GM18868 (cell line): ENCODE data around the gene SLC7A6.

Experiments used
- ATAC-seq: cut with Tn5 transposase; IDR thresholded peaks from one replicate; pipeline ENCODE4 v1.9.1; 2021; ENCODE audit warnings: mild to moderate bottlenecking, moderate library complexity; ENCODE audit not compliant: unreplicated experiment

Gene SLC7A6

DNA sequence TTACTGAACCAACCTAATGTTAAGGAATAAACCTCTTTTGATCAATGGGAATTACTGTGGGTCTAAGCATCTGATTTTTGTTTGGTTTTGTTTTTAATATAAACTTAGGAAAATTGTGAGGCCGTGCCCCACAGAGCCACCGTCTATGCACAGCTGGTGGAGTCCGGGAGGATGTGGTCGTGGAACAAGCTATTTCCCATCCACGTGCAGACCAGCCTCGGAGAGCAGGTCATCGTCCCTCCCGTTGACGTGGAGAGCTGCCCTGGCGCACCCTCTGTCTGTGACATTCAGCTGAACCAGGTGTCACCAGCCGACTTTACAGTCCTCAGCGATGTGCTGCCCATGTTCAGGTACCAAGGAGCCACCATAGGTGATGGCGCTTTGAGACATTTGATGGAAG is 74.9 kb downstream of the SLC7A6 start:
- no peak for ATAC-seq

DNA sequence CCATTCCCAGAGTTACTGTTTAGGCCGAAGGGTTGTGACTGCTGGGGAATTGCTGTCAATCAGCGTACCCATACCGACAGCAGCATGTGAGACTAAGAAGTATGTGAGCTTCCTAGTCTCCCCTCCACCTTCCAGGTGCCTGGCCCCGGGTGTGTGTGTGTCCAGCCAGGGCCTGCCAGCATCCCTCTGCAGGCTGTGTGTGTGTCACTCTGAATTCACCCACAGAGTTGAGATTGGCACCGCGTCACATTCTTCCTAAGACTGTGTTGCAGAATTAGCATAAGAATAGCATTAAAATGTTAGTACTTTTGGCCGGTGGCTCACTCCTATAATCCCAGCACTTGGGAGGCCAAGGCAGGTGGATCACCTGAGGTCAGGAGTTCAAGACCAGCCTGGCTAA is 78.3 kb downstream of the SLC7A6 start:
- ATAC-seq: no peak

DNA sequence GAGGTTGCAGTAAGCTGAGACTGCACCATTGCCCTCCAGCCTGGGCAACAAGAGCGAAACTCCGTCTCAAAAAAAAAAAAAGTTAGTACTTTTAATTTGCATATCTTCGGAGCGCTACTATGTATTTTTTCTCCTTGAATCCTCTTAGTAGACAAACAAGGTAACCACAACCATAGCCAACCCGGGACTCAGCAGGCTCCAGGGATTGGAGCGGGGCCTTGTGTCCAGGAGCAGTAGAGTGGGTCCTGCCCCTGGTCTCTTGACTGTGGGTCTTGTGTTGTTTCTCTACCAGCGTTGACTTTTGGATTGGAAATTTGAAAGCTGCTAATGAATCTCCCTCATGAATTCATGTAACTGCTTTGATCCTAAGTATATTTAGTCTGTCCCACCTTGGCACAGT is 78.8 kb downstream of the SLC7A6 start:
- ATAC-seq: no peak

DNA sequence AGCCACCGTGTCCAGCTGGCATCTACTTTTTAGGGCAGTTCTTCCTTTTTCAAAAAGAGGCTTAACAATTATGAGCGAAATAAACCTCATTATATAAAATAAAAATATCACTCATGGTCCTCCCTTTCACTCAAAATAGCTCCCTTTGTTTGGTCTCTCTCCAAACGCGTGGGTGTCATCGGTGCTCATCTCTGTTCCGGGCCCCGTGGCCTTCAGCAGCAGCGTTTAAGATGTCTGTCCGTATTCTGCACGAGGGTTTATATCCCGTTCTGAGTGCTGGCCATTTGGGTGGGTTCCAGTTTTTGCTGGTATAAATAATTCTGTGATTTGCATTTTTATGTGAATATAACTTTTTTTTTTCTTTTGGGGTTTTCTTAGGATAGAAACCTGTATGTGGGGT is 79.9 kb downstream of the SLC7A6 start:
- ATAC-seq: no peak

DNA sequence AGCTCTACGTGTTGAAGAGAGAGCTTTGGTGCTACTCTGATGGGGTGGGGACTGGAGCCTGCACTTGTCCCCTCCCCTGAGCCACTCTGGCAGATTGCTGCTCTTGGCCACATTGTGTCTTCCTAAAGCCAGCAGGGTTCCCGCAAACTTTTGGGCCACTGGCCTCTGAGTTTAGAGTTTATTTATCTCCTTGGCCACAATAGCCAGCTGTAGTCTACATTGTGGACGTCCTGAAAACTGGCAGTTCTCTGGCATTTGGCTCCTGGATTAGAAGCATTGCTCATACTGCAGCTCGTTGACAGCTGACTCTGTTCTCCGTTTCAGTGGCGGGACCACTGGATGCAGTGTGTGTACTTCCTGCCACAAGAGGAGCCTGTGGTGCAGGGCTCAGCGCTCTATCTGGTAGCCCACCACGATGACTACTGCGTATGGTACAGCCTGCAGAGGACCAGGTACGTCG is 81.1 kb downstream of the SLC7A6 start:
- no peak for ATAC-seq

DNA sequence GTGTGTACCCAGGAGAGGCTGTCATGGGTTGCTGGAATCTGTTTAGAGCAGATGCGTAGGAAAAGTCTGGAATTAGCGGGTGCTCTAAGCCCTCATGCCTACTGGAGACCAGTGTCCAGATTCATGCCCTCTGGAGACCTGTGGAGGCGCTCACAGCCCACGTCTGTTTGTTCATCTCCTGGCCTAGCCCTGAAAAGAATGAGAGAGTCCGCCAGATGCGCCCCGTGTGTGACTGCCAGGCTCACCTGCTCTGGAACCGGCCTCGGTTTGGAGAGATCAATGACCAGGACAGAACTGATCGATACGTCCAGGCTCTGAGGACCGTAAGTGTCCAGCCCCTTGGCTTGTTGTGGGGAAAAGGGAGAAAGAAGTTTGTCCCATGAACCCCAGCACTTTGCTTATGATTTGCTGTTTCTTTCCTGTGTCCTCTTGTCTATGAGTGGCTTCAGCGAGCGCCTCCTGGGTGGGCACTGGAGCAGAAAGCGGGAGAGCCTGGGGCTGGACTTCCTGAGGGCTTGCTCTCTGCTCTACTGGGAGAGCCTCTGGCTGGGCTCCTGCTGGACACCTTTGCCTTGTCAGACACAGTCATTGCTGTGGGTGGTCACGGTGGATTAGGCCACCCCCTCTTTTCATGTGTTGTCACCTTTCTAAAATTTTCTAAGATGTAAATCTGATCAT is 81.8 kb downstream of the SLC7A6 start:
- ATAC-seq: no peak

DNA sequence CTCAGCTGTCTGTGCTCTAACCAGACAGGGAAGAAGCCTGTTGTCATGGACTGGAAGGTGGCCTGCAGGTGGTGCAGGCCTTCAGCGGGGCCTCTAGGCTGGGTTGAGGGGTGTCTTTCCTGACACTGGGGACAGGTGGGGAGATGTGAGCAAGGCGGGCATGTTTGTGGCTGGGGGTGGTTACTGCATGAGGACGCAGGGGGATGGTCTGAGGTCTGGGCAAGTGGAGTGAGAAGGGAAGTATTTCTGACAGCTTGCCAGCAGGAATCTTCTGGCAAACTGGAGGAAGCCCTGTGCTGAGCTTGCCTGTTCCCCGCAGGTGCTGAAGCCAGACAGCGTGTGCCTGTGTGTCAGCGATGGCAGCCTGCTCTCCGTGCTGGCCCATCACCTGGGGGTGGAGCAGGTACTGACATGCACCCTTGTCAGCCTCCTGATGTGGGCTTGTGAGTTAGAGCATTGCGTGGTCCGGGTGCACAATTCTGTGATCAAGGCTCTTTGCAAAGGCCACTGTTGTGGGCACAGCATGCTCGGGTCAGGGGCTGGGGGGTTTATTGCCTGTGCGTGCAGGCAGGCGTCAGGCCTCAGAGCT is 82.7 kb downstream of the SLC7A6 start:
- no peak for ATAC-seq

DNA sequence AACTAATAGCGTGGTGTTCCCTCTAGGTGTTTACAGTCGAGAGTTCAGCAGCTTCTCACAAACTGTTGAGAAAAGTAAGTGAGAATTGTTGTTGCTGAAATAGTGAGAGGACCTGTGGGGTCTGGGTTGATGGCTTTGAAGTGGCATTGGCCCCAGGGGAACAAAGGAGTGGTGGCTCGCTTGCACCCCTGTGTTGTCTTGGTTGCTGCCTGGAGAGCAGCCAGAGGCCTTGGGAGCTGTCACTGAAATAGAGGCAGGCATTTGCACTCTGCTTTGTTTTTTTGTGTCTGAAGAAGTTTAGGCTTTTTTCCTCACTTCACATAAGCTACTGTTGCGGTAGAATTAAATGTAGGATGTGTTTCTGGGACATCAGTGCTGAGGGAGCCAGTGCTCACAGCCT is 83.3 kb downstream of the SLC7A6 start:
- no peak for ATAC-seq

DNA sequence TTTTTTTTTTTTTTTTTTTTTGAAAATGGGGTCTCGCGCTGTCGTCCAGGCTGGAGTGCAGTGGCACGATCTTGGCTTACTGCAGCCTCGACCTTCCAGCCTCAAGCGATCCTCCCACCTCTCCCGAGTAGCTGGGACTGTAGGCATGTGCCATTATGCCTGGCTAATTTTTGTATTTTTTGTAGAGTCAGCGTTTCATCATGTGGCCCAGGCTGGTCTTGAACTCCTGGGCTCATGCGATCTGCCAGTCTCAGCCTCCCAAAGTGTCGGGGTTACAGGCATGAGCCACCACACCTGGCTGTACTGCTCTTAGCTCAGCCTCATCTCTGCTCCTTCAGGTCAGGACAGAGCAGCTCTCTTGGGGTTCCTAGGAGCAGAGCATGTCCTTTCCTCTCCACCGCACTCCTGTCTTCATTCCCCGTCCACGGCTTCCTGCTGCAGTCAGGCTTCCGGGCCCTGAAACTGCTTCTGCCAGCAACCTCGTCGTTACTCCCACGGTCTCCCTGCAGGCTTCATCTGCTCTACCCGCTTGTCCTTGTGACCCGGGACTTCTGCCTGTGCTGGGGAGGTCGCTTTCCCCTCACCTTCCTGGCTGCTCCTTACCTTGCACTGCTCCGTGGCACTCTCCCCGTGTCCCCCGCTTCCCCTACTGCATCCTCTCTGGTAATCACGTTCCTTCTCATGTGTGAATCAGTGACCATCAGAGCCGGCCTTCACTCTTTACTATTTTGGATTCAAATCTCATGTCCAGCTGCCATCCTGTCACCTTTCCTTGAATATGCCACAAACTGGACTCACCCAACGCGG is 84.5 kb downstream of the SLC7A6 start:
- ATAC-seq: no peak

DNA sequence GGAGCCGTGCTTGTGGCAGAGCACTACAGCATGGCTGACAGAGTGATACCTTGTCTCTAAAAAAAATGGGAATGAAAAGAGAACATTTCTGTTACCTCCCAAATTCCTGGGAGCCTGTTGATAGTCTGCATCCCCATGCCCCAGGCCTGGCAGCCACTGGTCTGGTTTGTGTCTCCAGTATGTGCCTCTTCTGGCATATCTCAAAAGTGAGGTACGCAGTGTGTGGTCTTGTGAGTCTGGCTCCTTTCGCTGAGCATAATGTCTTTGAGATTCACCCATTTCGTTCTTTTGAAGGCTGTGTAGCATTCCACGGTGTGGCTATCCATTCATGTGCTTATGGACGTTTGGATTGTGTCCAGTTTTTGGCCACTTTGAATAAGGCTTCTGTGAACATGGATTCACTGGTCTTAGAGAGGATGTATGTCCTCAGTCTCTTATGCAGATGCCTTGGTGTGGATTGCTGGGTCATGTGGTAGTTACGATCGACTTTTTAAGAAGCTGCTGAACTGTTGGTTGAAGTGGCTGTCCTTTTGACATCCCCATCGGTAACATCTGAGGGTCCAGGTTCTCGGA is 85.6 kb downstream of the SLC7A6 start:
- ATAC-seq: no peak

DNA sequence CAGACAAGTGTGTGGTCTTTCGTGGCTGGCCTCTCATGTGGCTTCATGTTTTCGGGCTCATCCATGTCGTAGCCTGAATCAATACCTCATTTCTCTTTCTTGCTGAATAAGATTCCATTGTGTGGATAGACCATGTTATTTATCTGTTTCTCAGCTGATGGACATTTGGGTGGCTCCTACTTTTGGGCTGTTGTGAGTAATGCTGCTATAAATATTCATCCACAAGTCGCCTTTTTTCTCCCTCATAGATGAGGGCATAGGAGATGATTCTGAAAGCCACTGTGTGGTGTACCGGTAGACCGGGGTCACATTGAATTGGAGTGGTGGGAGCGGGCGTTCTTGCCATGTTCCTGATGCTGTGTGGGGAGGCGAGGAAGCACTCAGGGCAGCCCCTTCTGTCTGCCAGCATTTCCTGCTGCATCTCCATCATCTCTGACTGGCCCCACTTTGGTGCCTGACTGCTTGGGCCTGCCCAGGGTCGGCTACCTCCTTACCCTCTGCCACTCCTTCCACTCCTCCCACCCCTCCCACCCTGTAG is 86.6 kb downstream of the SLC7A6 start:
- no peak for ATAC-seq
